SK-N-MC (cell line): ENCODE data around the gene PYURF.

ENCODE experiments used
- EZH2 ChIP-seq: fragments of 200-600 bp; sonication (generic); IDR thresholded peaks from one replicate; pipeline ENCODE4 v1.6.1; 2017; ENCODE audit warnings: antibody characterized with exemption
- FOXP2 ChIP-seq: optimal IDR thresholded peaks from 2 replicates; pipeline ENCODE3; 2011; ENCODE audit warnings: mild to moderate bottlenecking, moderate library complexity; ENCODE audit not compliant: insufficient read depth; ENCODE audit errors: extremely low read length, control extremely low read depth
- POLR2AphosphoS5 ChIP-seq: IDR thresholded peaks from 2 replicates; pipeline ENCODE4 v1.6.1; 2012; ENCODE audit warnings: mild to moderate bottlenecking, low read depth, low read length, borderline replicate concordance

- TF ChIP-seq EZH2 (no peak), POLR2AphosphoS5 (no peak), FOXP2 (no peak)
Observed at GRCh38 chr4:88527787-88528186, 4.2 kb upstream of the PYURF start.
